Transverse colon (tissue), 4 donors: Measurements from ENCODE around the gene CFAP410.
A peak's percentile ranks its signal among the peaks of the same experiment; 100 is the strongest.

ENCODE experiments used
- CTCF ChIP-seq, 5 experiments: fragments of 200-600 bp in 3 of 5; fragments of 450-650 bp in 2 of 5; sonication (generic) in 3 of 5; IDR thresholded peaks; 1 replicate in 2 of 5; 2 replicates in 3 of 5; pipeline ENCODE4 v1.5.1; 2016 to 2017; ENCODE audit warnings: antibody characterized with exemption in 5 of 5, inconsistent platforms in 3 of 5, mild to moderate bottlenecking in 2 of 5, moderate library complexity in 1 of 5
- POLR2A ChIP-seq: fragments of 450-650 bp; IDR thresholded peaks from one replicate; pipeline ENCODE4 v1.6.1; 2016; ENCODE audit warnings: antibody characterized with exemption, mild to moderate bottlenecking, moderate library complexity
- POLR2AphosphoS5 ChIP-seq, 3 donors: sonication (generic); formaldehyde crosslinking; IDR thresholded peaks; one replicate each; pipeline ENCODE4 v1.6.1; 2016; ENCODE audit warnings: antibody characterized with exemption in 3 of 3

GRCh38 chr21:44297525-44298290 lies 41.5 kb downstream of the CFAP410 start:
- TF ChIP-seq CTCF (IDR thresholded peaks at IDR 0.05) (peak; percentile 67 to 89 (median 78)), POLR2A (no peak), POLR2AphosphoS5 (IDR thresholded peaks at IDR 0.05) (peak in 1 of 3 donors; percentile 27)
